ENCODE data around the gene CSNK2A2. TPM values are rescaled to one million over a fixed set of nuclear protein-coding genes. Genes with fewer than 3 reads are reported as not detected.

The CSNK2A2 gene
- total and polyA plus RNA-seq, 4 donors = 17.4 to 56.8 (median 37.4) TPM

DNA sequence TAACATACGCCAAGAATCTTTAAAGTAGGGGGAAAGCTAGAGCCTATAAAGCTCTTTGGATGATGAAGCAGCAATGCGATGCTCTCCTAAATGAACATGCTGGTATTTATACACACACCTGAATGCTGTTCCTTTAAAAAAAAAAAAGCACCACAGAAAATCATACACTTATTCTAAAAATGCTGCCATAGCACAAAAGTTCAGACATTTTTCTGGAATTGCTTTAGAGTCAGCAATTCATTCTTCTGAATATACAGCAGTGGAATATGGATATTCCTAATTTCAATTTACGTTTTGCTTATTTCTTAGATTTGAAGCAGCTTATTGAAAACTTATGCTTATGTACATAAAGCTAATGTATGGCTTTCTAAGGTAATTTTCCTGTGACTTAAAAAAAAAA is 3.1 kb downstream of the CSNK2A2 start:
- intact Hi-C loops (cut with DNase I) = loop anchor here (5.0 kb wide), 1 partner anchor 167 kb away; the partner anchor contains the start of gene MMP15 (in 2 of the 2)
- no peaks in the 10 kb centered on the region for H3K27me3 ChIP-seq (ENCODE audit: control insufficient read depth in 1 of 2, insufficient read depth in 2 of 2, low read length in 1 of 2)
- peaks cover 0 to 2% of the 10 kb centered on the region in 2 donors for H3K4me1 ChIP-seq (ENCODE audit: control insufficient read depth in 1 of 2, insufficient read depth in 2 of 2, low read length in 2 of 2)
- H3K9me3 ChIP-seq (ENCODE audit: control insufficient read depth, low read length) = no peaks in the 10 kb centered on the region
- ATAC-seq (ENCODE audit: low FRiP score) (no peak), DNase-seq (no peak)
- WGBS, 2 donors = 60 to 78% methylated on average over 3 of the region's 3 CpGs
- no peak overlapping the region for H3K27ac ChIP-seq (ENCODE audit: low read depth in 1 of 2, low read length in 2 of 2)
- H3K4me3 ChIP-seq (ENCODE audit: low read length in 2 of 2) = no peak overlapping the region
- H3K36me3 ChIP-seq (ENCODE audit: control insufficient read depth in 1 of 2, insufficient read depth in 2 of 2, low read length in 1 of 2) = peaks cover 0 to 3% of the 10 kb centered on the region in 2 donors

GRCh38 chr16:58187665-58188421 is 10.1 kb downstream of the CSNK2A2 start:
- no peaks in the 10 kb centered on the region for H3K27me3 ChIP-seq (ENCODE audit: control insufficient read depth in 1 of 2, insufficient read depth in 2 of 2, low read length in 1 of 2)
- intact Hi-C loops (cut with DNase I) = no loop called here
- peaks cover 9 to 15% of the 10 kb centered on the region in 2 donors for H3K36me3 ChIP-seq (ENCODE audit: control insufficient read depth in 1 of 2, insufficient read depth in 2 of 2, low read length in 1 of 2)
- no peak overlapping the region for H3K27ac ChIP-seq (ENCODE audit: low read depth in 1 of 2, low read length in 2 of 2)
- ATAC-seq (ENCODE audit: low FRiP score) (no peak), DNase-seq (no peak)
- H3K4me3 ChIP-seq (ENCODE audit: low read length in 2 of 2) = no peak overlapping the region
- H3K4me1 ChIP-seq (ENCODE audit: control insufficient read depth in 1 of 2, insufficient read depth in 2 of 2, low read length in 2 of 2) = no peaks in the 10 kb centered on the region
- WGBS, 2 donors = 87 to 90% methylated on average over 10 of the region's 10 CpGs
- H3K9me3 ChIP-seq (ENCODE audit: control insufficient read depth, low read length) = no peaks in the 10 kb centered on the region

GRCh38 chr16:58187092-58187491 is 10.8 kb downstream of the CSNK2A2 start:
- H3K36me3 ChIP-seq (ENCODE audit: control insufficient read depth in 1 of 2, insufficient read depth in 2 of 2, low read length in 1 of 2) = peaks cover 9 to 15% of the 10 kb centered on the region in 2 donors
- no peak overlapping the region for H3K4me3 ChIP-seq (ENCODE audit: low read length in 2 of 2)
- H3K4me1 ChIP-seq (ENCODE audit: control insufficient read depth in 1 of 2, insufficient read depth in 2 of 2, low read length in 2 of 2) = no peaks in the 10 kb centered on the region
- H3K27ac ChIP-seq (ENCODE audit: low read depth in 1 of 2, low read length in 2 of 2) = no peak overlapping the region
- ATAC-seq (ENCODE audit: low FRiP score) (no peak), DNase-seq (no peak)
- no peaks in the 10 kb centered on the region for H3K27me3 ChIP-seq (ENCODE audit: control insufficient read depth in 1 of 2, insufficient read depth in 2 of 2, low read length in 1 of 2)
- no peaks in the 10 kb centered on the region for H3K9me3 ChIP-seq (ENCODE audit: control insufficient read depth, low read length)
- intact Hi-C loops (cut with DNase I) = no loop called here

GRCh38 chr16:58186176-58186944 is 11.5 kb downstream of the CSNK2A2 start:
- Histone ChIP-seq H3K36me3 (ENCODE audit: control insufficient read depth in 1 of 2, insufficient read depth in 2 of 2, low read length in 1 of 2) (peaks cover 7 to 15% of the 10 kb centered on the region in 2 donors), H3K4me3 (ENCODE audit: low read length in 2 of 2) (no peak overlapping the region), H3K27ac (ENCODE audit: low read depth in 1 of 2, low read length in 2 of 2) (no peak overlapping the region), H3K9me3 (ENCODE audit: control insufficient read depth, low read length) (no peaks in the 10 kb centered on the region), H3K27me3 (ENCODE audit: control insufficient read depth in 1 of 2, insufficient read depth in 2 of 2, low read length in 1 of 2) (no peaks in the 10 kb centered on the region), H3K4me1 (ENCODE audit: control insufficient read depth in 1 of 2, insufficient read depth in 2 of 2, low read length in 2 of 2) (no peaks in the 10 kb centered on the region)
- DNase-seq (no peak), ATAC-seq (ENCODE audit: low FRiP score) (no peak)
- intact Hi-C loops (cut with DNase I) = no loop called here
- 55 to 61% methylated on average over 6 of the region's 6 CpGs for WGBS, 2 donors

- Histone ChIP-seq H3K4me3 (ENCODE audit: low read length in 2 of 2) (no peak overlapping the region), H3K4me1 (ENCODE audit: control insufficient read depth in 1 of 2, insufficient read depth in 2 of 2, low read length in 2 of 2) (no peaks in the 10 kb centered on the region), H3K27ac (ENCODE audit: low read depth in 1 of 2, low read length in 2 of 2) (no peak overlapping the region), H3K36me3 (ENCODE audit: control insufficient read depth in 1 of 2, insufficient read depth in 2 of 2, low read length in 1 of 2) (peaks cover 0 to 7% of the 10 kb centered on the region in 2 donors), H3K9me3 (ENCODE audit: control insufficient read depth, low read length) (no peaks in the 10 kb centered on the region), H3K27me3 (ENCODE audit: control insufficient read depth in 1 of 2, insufficient read depth in 2 of 2, low read length in 1 of 2) (no peaks in the 10 kb centered on the region)
- ATAC-seq (ENCODE audit: low FRiP score) (no peak), DNase-seq (no peak)
- 89 to 94% methylated on average over 1 of the region's 1 CpG for WGBS, 2 donors
- intact Hi-C loops (cut with DNase I) = no loop called here
Measured at GRCh38 chr16:58177353-58177710, 20.6 kb downstream of the CSNK2A2 start.

DNA sequence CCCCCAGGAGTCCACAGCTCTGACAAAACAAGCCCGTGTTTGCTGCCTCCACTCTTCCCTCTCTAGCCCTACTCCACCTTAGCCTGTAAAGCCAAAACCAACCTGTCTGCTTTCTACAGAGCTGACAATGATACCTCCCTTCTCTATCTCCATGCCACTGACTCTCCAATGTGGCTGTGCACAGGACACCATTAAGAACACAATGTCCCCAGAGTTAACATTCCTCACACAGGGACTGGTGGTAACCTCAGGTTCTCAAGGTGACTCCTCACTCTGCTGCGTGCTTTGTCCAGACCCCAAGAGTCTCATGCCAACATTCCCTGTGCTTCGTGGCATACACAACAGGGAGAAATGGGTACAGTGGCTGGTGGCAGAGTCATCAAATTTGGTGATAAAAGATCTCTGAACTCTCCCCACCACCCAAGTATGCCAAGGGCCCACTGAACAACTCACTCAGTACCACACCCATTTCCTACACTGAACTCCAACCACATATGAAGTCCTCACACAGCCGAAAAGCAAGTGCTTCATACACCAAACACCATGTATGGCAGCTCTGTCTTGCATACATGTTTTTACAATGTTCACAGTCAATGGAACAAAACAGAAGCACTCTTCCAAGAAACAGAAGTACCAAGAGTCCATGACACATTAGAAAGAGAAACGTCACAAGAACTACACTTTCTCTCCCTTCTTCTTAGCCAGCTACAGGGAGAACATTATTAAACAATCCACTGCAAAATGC is 21.1 kb downstream of the CSNK2A2 start:
- H3K9me3 ChIP-seq (ENCODE audit: control insufficient read depth, low read length) = no peaks in the 10 kb centered on the region
- DNase-seq (no peak), ATAC-seq (ENCODE audit: low FRiP score) (no peak)
- intact Hi-C loops (cut with DNase I) = no loop called here
- no peaks in the 10 kb centered on the region for H3K27me3 ChIP-seq (ENCODE audit: control insufficient read depth in 1 of 2, insufficient read depth in 2 of 2, low read length in 1 of 2)
- no peak overlapping the region for H3K4me3 ChIP-seq (ENCODE audit: low read length in 2 of 2)
- 88 to 89% methylated on average over 5 of the region's 5 CpGs for WGBS, 2 donors
- H3K27ac ChIP-seq (ENCODE audit: low read depth in 1 of 2, low read length in 2 of 2) = no peak overlapping the region
- H3K4me1 ChIP-seq (ENCODE audit: control insufficient read depth in 1 of 2, insufficient read depth in 2 of 2, low read length in 2 of 2) = no peaks in the 10 kb centered on the region
- H3K36me3 ChIP-seq (ENCODE audit: control insufficient read depth in 1 of 2, insufficient read depth in 2 of 2, low read length in 1 of 2) = peaks cover 0 to 7% of the 10 kb centered on the region in 2 donors

GRCh38 chr16:58170223-58170622 is 27.7 kb downstream of the CSNK2A2 start:
- H3K9me3 ChIP-seq (ENCODE audit: control insufficient read depth, low read length) = no peaks in the 10 kb centered on the region

DNA sequence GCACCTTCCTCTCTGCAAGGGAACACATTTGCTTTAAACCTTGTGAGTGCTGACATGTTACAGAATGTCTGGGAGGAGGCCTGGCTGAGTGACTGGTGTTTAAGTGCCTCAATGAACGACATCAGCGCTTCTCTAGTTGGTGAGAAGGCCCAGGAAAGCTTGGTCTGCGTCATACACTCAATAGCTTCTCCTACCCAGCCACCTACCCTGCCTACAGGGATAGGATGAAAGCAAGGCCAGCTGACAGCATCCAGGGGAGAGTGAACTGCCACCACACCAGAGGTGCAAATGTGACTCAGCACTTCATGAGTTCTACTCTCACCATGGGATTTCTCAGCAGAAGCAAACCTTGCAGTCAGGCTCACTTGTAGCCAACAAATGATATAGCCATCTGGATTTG is 37.1 kb downstream of the CSNK2A2 start:
- DNase-seq (no peak), ATAC-seq (ENCODE audit: low FRiP score) (no peak)
- Histone ChIP-seq H3K36me3 (ENCODE audit: control insufficient read depth in 1 of 2, insufficient read depth in 2 of 2, low read length in 1 of 2) (peaks cover 3 to 17% of the 10 kb centered on the region in 2 donors), H3K27me3 (ENCODE audit: control insufficient read depth in 1 of 2, insufficient read depth in 2 of 2, low read length in 1 of 2) (no peaks in the 10 kb centered on the region), H3K4me1 (ENCODE audit: control insufficient read depth in 1 of 2, insufficient read depth in 2 of 2, low read length in 2 of 2) (no peaks in the 10 kb centered on the region), H3K4me3 (ENCODE audit: low read length in 2 of 2) (no peak overlapping the region), H3K9me3 (ENCODE audit: control insufficient read depth, low read length) (no peaks in the 10 kb centered on the region), H3K27ac (ENCODE audit: low read depth in 1 of 2, low read length in 2 of 2) (no peak overlapping the region)
- WGBS, 2 donors = 73 to 87% methylated on average over 3 of the region's 3 CpGs
- intact Hi-C loops (cut with DNase I) = no loop called here

More at GRCh38 chr16:58170223-58170622, 27.7 kb downstream of the CSNK2A2 start:
- WGBS, 2 donors = 95% methylated on average over 2 of the region's 2 CpGs
- Histone ChIP-seq H3K36me3 (ENCODE audit: control insufficient read depth in 1 of 2, insufficient read depth in 2 of 2, low read length in 1 of 2) (peaks cover 9 to 11% of the 10 kb centered on the region in 2 donors), H3K4me1 (ENCODE audit: control insufficient read depth in 1 of 2, insufficient read depth in 2 of 2, low read length in 2 of 2) (no peaks in the 10 kb centered on the region), H3K4me3 (ENCODE audit: low read length in 2 of 2) (no peak overlapping the region), H3K27ac (ENCODE audit: low read depth in 1 of 2, low read length in 2 of 2) (no peak overlapping the region), H3K27me3 (ENCODE audit: control insufficient read depth in 1 of 2, insufficient read depth in 2 of 2, low read length in 1 of 2) (no peaks in the 10 kb centered on the region)
- intact Hi-C loops (cut with DNase I) = no loop called here
- DNase-seq (no peak), ATAC-seq (ENCODE audit: low FRiP score) (no peak)
